NCI-H526 (cell line): ENCODE results near the gene JAKMIP1.

Experiments used
- DNase-seq, 2 experiments: peaks; one replicate each; lab custom pipeline; 2025; lab: John Stamatoyannopoulos, UW

The JAKMIP1 gene

GRCh38 chr4:6065166-6065565 is 135.2 kb downstream of the JAKMIP1 start:
- DNase-seq, result no peak

DNA sequence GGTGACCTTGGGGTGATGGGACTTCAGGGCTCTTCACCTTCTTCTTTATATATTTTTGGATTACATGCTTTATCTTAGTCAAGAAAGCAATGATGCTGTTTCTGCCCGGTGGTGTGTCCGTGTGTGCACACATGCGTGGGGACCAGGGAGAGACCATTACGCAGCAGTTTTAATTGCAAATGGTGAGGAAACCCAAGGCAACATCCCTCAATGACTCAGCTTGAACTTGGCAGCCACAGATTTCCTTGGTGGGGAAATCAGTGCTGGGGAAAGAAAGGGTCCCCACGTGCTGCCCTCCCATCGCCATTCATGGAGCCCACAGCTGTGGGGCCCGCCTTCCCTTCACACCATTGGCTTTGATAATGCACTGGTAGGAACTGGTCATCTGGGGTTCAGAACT is 136.0 kb downstream of the JAKMIP1 start:
- DNase-seq, result no peak

DNA sequence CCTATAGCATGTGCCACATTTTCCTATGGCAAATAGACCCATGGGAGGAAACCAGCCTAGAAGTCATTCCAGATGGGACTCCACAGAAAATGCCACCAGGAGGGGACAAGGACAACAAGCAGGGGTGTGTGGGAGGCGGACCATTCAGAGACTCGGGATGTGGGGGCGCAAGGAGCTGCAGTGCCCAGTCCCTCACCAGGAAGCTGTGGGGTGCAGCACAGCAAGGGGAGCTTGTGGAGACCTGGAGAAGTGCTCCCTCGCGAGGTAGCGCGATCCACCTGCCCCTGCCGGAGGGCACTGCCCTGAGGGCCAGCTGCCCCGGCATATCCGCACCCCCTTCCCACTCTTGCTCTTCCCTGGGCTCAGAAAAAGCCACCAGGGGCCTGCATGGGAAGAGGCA is 136.7 kb downstream of the JAKMIP1 start:
- no peak for DNase-seq

DNA sequence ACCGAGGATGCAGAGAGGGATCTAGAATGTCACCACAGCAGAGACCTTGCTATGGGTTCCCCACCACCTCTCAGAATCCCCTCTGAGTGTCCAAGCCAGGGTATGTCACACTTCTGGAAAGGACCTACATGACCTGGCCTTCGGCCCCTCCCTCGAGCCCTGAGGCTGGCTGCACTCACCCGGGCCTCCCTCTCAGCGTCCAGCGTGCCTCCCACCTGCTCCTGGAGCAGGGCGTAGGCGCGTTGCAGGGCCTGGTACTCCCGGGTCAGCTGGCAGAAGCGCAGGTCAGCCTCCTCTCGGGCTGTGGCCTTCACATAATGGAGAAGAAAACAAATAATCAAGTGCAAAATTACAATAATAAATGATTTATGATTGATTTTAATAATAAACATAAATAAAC is 138.2 kb downstream of the JAKMIP1 start:
- no peak for DNase-seq

- DNase-seq, result no peak
Measured at GRCh38 chr4:6059375-6059805, 141.0 kb downstream of the JAKMIP1 start.

GRCh38 chr4:6058531-6059374 is 141.6 kb downstream of the JAKMIP1 start:
- DNase-seq, result no peak

DNA sequence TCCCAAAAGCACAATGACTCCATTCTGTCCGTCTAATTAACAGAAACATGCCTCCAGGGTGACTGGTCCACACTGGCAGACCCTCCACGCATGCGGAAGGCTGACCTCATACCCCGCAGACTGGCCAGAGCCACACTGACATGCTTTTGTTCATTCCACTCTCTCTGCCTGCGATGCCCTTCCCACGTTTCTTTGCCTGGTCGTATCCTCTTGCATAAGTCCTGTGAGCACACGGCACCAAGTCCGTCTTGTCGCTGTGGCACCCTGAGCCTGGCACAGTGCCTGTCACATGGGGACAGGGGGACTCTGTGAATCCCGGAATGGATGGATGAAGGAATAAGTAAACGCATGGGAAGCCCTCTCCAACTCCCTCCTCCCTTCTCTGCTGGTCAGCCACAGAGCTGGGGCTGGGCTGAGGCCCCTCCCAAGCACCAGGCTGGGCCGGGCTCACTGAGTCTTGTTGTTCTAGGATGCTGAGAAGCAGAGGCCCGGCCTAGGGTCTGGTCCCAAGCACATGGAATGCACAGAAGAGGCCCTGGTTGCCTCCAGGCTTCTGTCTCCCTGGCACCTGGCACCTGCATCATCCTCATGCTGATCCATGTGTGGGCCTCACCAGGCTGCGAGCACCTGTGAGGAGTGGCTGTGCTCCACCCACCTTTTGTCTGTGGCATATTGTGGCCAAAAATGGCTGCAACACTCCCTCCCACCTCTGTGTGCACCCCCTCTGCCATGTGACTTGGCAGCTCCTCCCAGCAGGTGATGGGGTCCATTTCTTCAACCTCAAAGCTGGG is 143.2 kb downstream of the JAKMIP1 start:
- no peak for DNase-seq

DNA sequence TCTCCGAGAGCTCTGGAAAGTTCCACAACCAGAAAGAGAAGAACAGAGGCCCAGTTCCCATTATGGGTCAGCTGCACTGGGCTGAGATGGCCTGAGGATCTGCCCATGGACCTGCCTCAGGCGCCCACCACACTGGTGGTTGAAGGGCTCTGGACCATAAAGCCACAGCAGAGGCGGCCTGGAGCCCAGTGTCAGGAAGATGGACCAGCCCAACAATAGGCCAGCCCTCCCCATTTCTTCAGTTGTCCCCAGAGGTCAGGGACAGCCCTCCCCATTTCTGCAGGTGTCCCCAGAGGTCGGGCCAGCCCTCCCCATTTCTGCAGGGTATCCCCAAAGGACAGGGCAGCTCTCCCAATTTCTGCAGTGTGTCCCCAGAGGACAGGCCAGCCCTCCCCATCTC is 144.9 kb downstream of the JAKMIP1 start:
- no peak for DNase-seq

DNA sequence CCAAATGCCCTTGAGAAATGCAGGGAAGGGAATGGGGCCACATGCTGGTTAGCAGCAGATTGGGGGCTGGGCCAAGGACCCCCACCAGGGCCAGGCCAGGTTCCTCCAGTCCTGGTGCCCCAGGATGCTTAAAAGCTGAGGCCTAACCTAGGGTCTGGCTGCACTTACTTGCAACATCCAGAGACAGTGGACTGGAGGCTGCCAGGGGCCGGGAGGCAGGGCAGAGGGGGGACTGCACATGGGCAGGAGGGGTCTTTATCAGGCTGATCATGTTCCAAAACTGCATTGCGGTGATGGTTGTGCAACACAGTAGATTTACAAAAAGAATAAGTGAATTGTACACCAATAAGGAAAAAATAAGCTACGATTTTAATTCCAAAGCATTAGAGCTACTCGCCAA is 145.3 kb downstream of the JAKMIP1 start:
- no peak for DNase-seq

GRCh38 chr4:6054162-6054922 is 146.0 kb downstream of the JAKMIP1 start:
- no peak for DNase-seq

- DNase-seq, result no peak
Measured at GRCh38 chr4:6052679-6053078, 147.7 kb downstream of the JAKMIP1 start.

DNA sequence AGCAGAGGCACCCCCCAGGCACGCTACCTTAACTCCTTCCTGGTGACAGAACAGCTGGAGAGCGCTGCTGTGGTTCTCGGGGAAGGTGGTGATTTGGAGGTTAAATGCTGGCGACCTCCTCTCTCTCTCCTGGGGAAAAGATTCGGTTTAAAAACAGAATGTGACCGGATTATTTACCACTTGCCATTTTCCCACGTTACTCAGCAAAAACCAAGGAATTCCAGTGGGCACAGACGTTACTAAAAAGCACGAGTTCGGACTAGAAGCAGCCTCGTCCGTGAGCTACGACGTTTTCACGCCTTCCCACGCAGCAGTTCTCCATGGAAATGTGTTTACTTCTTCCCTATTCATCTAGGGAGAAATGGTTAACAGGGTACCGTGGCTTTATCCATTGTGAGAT is 149.8 kb downstream of the JAKMIP1 start:
- no peak for DNase-seq

GRCh38 chr4:6049985-6050384 is 150.4 kb downstream of the JAKMIP1 start:
- DNase-seq, result no peak

DNA sequence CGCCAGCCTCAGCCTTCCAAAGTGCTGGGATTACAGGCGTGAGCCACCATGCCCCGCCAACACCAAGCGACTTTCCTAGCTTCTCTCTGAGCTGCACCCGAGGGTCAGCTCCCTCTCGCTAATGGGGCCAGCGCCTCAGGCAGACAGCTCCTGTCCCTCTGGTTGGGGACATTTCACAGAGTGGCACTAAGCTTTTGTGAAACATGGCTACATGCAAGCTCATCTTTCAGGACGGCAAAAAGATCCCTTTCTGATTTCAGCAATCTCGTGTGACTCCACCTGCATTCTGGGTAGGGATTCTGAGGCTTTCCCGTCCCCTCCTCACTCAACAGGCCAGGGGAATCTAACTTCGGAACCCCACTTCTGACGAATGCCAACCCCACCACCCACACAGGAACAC is 151.1 kb downstream of the JAKMIP1 start:
- DNase-seq, result no peak

- DNase-seq, result no peak
Measured at GRCh38 chr4:6048537-6048936, 151.8 kb downstream of the JAKMIP1 start.

- peak in 1 of 2 experiments; percentile 33 for DNase-seq
Measured at GRCh38 chr4:6047130-6047673, 153.1 kb downstream of the JAKMIP1 start.

GRCh38 chr4:6046526-6047129 is 153.7 kb downstream of the JAKMIP1 start:
- no peak for DNase-seq

- no peak for DNase-seq
Measured at GRCh38 chr4:6044805-6045204, 155.5 kb downstream of the JAKMIP1 start.

DNA sequence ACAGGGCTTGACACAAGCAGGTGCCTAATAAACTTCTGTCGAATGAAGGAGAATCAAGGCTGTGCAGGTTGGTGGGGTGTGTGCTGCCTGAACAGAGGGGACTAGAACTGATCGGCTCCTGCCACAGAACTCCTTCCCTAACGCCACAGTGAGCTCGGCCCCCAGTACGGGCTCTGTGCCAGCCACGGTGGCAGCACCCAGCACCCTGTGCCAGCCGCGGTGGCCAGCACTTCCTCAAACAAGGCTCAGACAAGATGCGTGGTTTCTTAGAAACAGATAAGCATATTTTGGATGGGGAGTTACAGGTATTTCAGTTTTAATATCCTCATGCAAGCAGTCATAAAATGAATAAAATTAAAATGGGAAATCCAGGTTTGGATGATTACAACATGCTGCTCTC is 156.1 kb downstream of the JAKMIP1 start:
- no peak for DNase-seq

DNA sequence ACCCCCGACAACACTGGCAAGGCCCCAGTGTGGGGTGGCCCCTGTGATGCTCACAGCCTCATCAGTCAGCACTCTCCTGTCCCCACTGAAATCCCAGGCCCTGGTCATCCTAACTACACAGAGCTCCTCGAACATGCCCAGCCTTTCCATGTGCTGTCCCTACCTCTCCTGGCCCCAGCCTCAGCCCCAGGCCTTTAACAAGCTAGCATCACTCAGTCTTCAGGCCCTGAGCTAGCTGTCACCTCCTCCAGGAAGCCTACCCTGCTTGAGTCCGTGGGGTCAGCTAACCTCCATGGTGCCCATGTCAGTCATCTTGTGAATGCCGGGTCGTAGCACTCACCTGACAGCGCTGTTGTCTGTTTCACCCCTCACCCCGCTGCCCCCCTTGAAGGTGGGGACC is 156.5 kb downstream of the JAKMIP1 start:
- no peak for DNase-seq

- no peak for DNase-seq
Measured at GRCh38 chr4:6043188-6043587, 157.2 kb downstream of the JAKMIP1 start.
